ENCODE data around the gene PDIA2.

- TF ChIP-seq, protein P1, sequence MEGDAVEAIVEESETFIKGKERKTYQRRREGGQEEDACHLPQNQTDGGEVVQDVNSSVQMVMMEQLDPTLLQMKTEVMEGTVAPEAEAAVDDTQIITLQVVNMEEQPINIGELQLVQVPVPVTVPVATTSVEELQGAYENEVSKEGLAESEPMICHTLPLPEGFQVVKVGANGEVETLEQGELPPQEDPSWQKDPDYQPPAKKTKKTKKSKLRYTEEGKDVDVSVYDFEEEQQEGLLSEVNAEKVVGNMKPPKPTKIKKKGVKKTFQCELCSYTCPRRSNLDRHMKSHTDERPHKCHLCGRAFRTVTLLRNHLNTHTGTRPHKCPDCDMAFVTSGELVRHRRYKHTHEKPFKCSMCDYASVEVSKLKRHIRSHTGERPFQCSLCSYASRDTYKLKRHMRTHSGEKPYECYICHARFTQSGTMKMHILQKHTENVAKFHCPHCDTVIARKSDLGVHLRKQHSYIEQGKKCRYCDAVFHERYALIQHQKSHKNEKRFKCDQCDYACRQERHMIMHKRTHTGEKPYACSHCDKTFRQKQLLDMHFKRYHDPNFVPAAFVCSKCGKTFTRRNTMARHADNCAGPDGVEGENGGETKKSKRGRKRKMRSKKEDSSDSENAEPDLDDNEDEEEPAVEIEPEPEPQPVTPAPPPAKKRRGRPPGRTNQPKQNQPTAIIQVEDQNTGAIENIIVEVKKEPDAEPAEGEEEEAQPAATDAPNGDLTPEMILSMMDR (IDR thresholded peaks at IDR 0.05), result no peak
- TF ChIP-seq POLR2A (IDR thresholded peaks at IDR 0.05), result no peak
Measured at GRCh38 chr16:265002-265529, 17.9 kb upstream of the PDIA2 start.

Data from heart left ventricle (tissue), 13 donors.